ENCODE results near the gene PHACTR1.

PHACTR1 gene

DNA sequence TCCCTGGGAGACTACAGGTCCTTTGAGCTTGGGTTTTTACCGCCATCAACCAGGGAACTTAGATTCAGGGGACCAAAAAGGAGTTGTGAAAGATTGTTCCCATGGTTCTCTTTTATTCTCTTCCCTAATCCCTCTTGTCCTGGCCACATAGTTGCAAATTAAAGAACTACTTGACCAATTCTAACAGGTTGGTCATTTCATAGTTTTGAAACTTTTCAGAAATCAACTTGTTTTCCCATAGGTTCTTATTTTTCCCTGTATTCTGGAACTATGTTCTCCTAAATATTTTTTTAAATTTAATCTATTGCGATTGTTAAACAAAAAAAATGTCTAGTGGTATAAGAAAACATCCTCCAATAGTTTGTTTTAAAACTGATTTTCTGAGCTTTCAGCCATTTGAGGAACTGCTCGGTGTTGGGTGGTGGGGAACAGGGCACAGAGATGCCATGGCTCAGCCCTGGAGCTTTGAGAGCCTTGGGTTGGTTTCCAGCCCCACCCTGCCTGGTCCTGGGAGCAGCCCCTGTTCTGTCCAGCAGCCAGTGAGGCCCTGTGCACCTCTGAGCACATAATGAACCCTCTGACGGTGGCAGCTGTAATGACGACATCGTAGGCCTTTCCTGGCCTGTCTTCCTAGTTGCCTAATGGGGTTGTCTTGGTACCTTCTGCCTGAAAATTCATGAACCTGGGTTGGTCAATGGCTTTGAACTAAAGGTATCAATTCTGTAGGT is 558.3 kb downstream of the PHACTR1 start:
- H3K36me3 ChIP-seq: peaks cover 23% of the 10 kb centered on the region
- peak overlapping the region; percentile 75 to 76 for H3K4me3 ChIP-seq (ENCODE audit: low read depth in 1 of 2, low read length in 1 of 2)
- no peaks in the 10 kb centered on the region for H3K27me3 ChIP-seq
- no peak for TF ChIP-seq CTCF (IDR thresholded peaks at IDR 0.05)
- H3K27ac ChIP-seq: peak overlapping the region; percentile 92
- peaks cover 74 to 76% of the 10 kb centered on the region in 2 experiments for H3K4me1 ChIP-seq (ENCODE audit: control insufficient read depth in 1 of 2, insufficient read depth in 1 of 2, low read depth in 1 of 2, low read length in 1 of 2)
- H3K9me3 ChIP-seq: no peaks in the 10 kb centered on the region

DNA sequence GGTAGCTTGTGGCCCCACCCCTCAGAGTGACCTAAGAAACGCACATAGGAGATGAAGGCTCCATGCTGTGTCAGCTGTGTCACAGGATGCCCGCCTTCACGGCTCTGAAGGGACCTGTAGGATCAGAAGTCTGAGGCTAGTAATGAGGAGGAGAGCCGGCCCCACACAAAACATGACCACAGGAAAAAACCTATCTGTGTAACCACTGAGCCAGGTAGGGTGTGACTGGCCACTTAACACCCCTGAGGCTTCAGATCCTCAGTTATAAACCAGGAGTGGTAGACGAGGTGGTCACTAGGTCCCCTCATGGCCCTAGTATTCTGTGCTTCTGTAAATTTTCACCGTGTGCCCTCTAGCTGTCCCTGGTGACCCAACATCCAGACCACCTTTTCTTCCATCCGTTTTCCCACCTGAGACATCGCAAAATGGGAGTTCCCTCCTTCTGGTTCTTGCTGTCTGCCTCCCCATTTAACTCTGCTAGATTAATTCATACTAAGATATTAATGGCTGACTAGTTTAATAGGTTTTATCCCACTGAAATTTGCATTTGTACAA is 558.9 kb downstream of the PHACTR1 start:
- peaks cover 29% of the 10 kb centered on the region for H3K36me3 ChIP-seq
- TF ChIP-seq CTCF (IDR thresholded peaks at IDR 0.05): no peak
- no peaks in the 10 kb centered on the region for H3K9me3 ChIP-seq
- no peaks in the 10 kb centered on the region for H3K27me3 ChIP-seq
- H3K4me1 ChIP-seq (ENCODE audit: control insufficient read depth in 1 of 2, insufficient read depth in 1 of 2, low read depth in 1 of 2, low read length in 1 of 2): peaks cover 78 to 83% of the 10 kb centered on the region in 2 experiments
- peak overlapping the region; percentile 75 to 76 for H3K4me3 ChIP-seq (ENCODE audit: low read depth in 1 of 2, low read length in 1 of 2)
- H3K27ac ChIP-seq: peak overlapping the region; percentile 92

- peaks cover 46% of the 10 kb centered on the region for H3K36me3 ChIP-seq
- H3K4me3 ChIP-seq (ENCODE audit: low read depth in 1 of 2, low read length in 1 of 2): no peak overlapping the region
- peak overlapping the region; percentile 79 for H3K27ac ChIP-seq
- no peaks in the 10 kb centered on the region for H3K9me3 ChIP-seq
- H3K27me3 ChIP-seq: no peaks in the 10 kb centered on the region
- TF ChIP-seq CTCF (IDR thresholded peaks at IDR 0.05): no peak
- peaks cover 69 to 91% of the 10 kb centered on the region in 2 experiments for H3K4me1 ChIP-seq (ENCODE audit: control insufficient read depth in 1 of 2, insufficient read depth in 1 of 2, low read depth in 1 of 2, low read length in 1 of 2)
These were observed 560.7 kb downstream of the PHACTR1 start for GRCh38 chr6:13277231-13277630.

DNA sequence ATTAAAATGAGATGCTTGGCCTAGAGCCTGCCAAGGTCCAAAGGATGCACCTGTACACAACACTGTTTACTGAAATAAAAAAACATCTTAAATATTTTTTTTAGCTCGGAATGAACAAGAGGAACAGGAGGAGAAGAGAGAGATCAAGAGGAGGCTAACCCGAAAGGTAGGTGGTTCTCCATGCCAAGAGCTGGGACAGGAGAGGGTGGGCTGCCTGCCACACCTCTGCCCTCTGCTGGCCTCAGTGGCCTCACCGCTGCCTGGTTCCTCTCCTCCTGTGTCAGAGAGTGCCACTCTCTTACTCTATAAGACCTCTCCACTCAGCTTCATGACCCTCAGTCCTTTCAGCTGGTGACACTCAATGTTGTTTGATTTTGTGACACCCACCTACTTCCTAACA is 561.6 kb downstream of the PHACTR1 start:
- H3K4me3 ChIP-seq (ENCODE audit: low read depth in 1 of 2, low read length in 1 of 2): peak overlapping the region; percentile 3 to 26
- H3K27me3 ChIP-seq: no peaks in the 10 kb centered on the region
- no peaks in the 10 kb centered on the region for H3K9me3 ChIP-seq
- peak overlapping the region; percentile 79 for H3K27ac ChIP-seq
- peaks cover 60 to 83% of the 10 kb centered on the region in 2 experiments for H3K4me1 ChIP-seq (ENCODE audit: control insufficient read depth in 1 of 2, insufficient read depth in 1 of 2, low read depth in 1 of 2, low read length in 1 of 2)
- peaks cover 53% of the 10 kb centered on the region for H3K36me3 ChIP-seq
- peak; percentile 9 for TF ChIP-seq CTCF (IDR thresholded peaks at IDR 0.05)

DNA sequence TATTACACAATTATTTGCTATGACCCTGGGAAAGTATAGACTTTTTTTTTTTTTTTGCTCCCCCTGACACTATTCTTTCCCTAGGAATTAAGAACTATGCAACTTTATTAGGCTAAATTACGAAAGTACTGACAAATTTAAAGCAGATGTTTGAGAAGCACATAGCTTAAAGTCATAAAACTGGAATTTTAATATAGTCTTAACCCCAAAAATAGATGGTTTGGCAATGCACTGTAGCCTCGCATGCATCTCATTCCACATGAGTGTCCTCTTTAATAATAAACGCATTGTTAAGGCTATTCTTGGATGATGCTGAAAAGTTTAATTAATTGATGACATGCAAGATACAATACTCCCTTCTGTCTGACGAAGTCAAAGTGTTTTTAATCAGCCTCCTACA is 562.4 kb downstream of the PHACTR1 start:
- H3K4me1 ChIP-seq (ENCODE audit: control insufficient read depth in 1 of 2, insufficient read depth in 1 of 2, low read depth in 1 of 2, low read length in 1 of 2): peaks cover 54 to 82% of the 10 kb centered on the region in 2 experiments
- H3K4me3 ChIP-seq (ENCODE audit: low read depth in 1 of 2, low read length in 1 of 2): no peak overlapping the region
- peaks cover 61% of the 10 kb centered on the region for H3K36me3 ChIP-seq
- no peaks in the 10 kb centered on the region for H3K9me3 ChIP-seq
- no peaks in the 10 kb centered on the region for H3K27me3 ChIP-seq
- TF ChIP-seq CTCF (IDR thresholded peaks at IDR 0.05): no peak
- H3K27ac ChIP-seq: peak overlapping the region; percentile 83
